Astrocyte (in vitro differentiated cells and primary cell): ENCODE data around the gene SCFD1. TPM values are rescaled to one million over a fixed set of nuclear protein-coding genes. Genes with fewer than 3 reads are reported as not detected.
A peak's percentile ranks its signal among the peaks of the same experiment; 100 is the strongest.
"Not testable (repeated sequence)": the region's sequence is repeated elsewhere in the genome, so short reads cannot be mapped to it uniquely, and the experiment has no call there.

Experiments used
- DNase-seq: peaks from one replicate; pipeline ENCODE4 v3.0.0-alpha.2; 2010; ENCODE audit warnings: low read depth
- FAIRE-seq: peaks from 2 replicates; lab custom pipeline; 2011; peaks lifted over from hg19 to GRCh38; lab: Jason Lieb, UNC
- H2AFZ ChIP-seq: 2 replicates; pipeline ENCODE4 v1.6.0; 2012; ENCODE audit warnings: low read depth, low read length, inconsistent platforms
- H3K27ac ChIP-seq: 2 replicates; pipeline ENCODE4 v1.5.1; 2011; ENCODE audit warnings: low read depth, low read length, inconsistent platforms
- H3K27me3 ChIP-seq: 2 replicates; pipeline ENCODE4 v1.6.0; 2011; ENCODE audit warnings: low read length, inconsistent platforms; ENCODE audit not compliant: insufficient read depth
- H3K36me3 ChIP-seq: 2 replicates; pipeline ENCODE4 v1.5.1; 2011; ENCODE audit warnings: low read length, inconsistent platforms; ENCODE audit not compliant: insufficient read depth
- H3K4me1 ChIP-seq: 2 replicates; pipeline ENCODE4 v1.5.1; 2011; ENCODE audit warnings: low read length, inconsistent platforms; ENCODE audit not compliant: insufficient read depth
- H3K4me2 ChIP-seq: 2 replicates; pipeline ENCODE4 v1.6.0; 2012; ENCODE audit warnings: low read length, inconsistent platforms
- H3K4me3 ChIP-seq: 2 replicates; pipeline ENCODE4 v1.5.1; 2011; ENCODE audit warnings: low read depth, mild to moderate bottlenecking, low read length, inconsistent platforms; ENCODE audit not compliant: insufficient read depth
- H3K79me2 ChIP-seq: 2 replicates; pipeline ENCODE4 v1.6.0; 2012; ENCODE audit warnings: mild to moderate bottlenecking, low read length, inconsistent platforms; ENCODE audit not compliant: insufficient read depth
- H3K9ac ChIP-seq: 2 replicates; pipeline ENCODE4 v1.6.0; 2012; ENCODE audit warnings: mild to moderate bottlenecking, low read length, inconsistent platforms
- H3K9me3 ChIP-seq: 2 replicates; pipeline ENCODE4 v1.5.1; 2012; ENCODE audit warnings: low read depth, mild to moderate bottlenecking, low read length, inconsistent platforms; ENCODE audit not compliant: insufficient read depth
- H4K20me1 ChIP-seq: 2 replicates; pipeline ENCODE4 v1.6.0; 2012; ENCODE audit warnings: low read length, inconsistent platforms; ENCODE audit not compliant: insufficient read depth
- H3K27ac Mint-ChIP-seq: one replicate; pipeline ENCODE4 v1.8.0; 2021; ENCODE audit warnings: mild to moderate bottlenecking, mixed read lengths; ENCODE audit not compliant: unreplicated experiment
- H3K27me3 Mint-ChIP-seq: one replicate; pipeline ENCODE4 v1.8.0; 2021; ENCODE audit warnings: low read depth, mixed read lengths; ENCODE audit not compliant: unreplicated experiment
- H3K36me3 Mint-ChIP-seq: one replicate; pipeline ENCODE4 v1.8.0; 2021; ENCODE audit warnings: low read depth, mixed read lengths; ENCODE audit not compliant: unreplicated experiment
- H3K4me1 Mint-ChIP-seq: one replicate; pipeline ENCODE4 v1.8.0; 2021; ENCODE audit warnings: low read depth, mixed read lengths; ENCODE audit not compliant: unreplicated experiment
- H3K4me3 Mint-ChIP-seq: one replicate; pipeline ENCODE4 v1.8.0; 2021; ENCODE audit warnings: mild to moderate bottlenecking, moderate library complexity, mixed read lengths; ENCODE audit not compliant: unreplicated experiment
- H3K9me3 Mint-ChIP-seq: one replicate; pipeline ENCODE4 v1.8.0; 2021; ENCODE audit warnings: mild to moderate bottlenecking, mixed read lengths; ENCODE audit not compliant: unreplicated experiment
- CTCF ChIP-seq: IDR thresholded peaks from 2 replicates; pipeline ENCODE4 v1.5.1; 2011; ENCODE audit warnings: low read depth, mild to moderate bottlenecking, inconsistent platforms, low read length, moderate library complexity; ENCODE audit not compliant: insufficient read depth
- EZH2 ChIP-seq: IDR thresholded peaks from 2 replicates; pipeline ENCODE4 v1.6.1; 2012; ENCODE audit warnings: mild to moderate bottlenecking, low read length, inconsistent platforms; ENCODE audit not compliant: insufficient read depth
- total RNA-seq: library from RNA; stranded (reverse); gene quantifications from 2 replicates; pipeline ENCODE4 v1.2.1, GENCODE V29; 2021

The SCFD1 gene
- total RNA-seq, 1 donor from 2014 or later: 82.2 TPM

GRCh38 chr14:30681752-30682355 is 59.7 kb downstream of the SCFD1 start:
- H3K27me3 Mint-ChIP-seq: no peaks in the 10 kb centered on the region
- Histone ChIP-seq H3K79me2 (peaks cover 3% of the 10 kb centered on the region), H2AFZ (no peak overlapping the region), H3K27me3 (no peaks in the 10 kb centered on the region), H3K27ac (no peak overlapping the region), H3K9ac (no peak overlapping the region), H3K9me3 (no peaks in the 10 kb centered on the region), H3K4me3 (no peak overlapping the region), H3K36me3 (peaks cover 13% of the 10 kb centered on the region), H3K4me1 (no peaks in the 10 kb centered on the region), H4K20me1 (peaks cover 3% of the 10 kb centered on the region), H3K4me2 (no peak overlapping the region)
- no peak for FAIRE-seq
- no peaks in the 10 kb centered on the region for H3K9me3 Mint-ChIP-seq
- H3K27ac Mint-ChIP-seq: no peak overlapping the region
- H3K4me1 Mint-ChIP-seq: no peaks in the 10 kb centered on the region
- no peak overlapping the region for H3K4me3 Mint-ChIP-seq
- TF ChIP-seq EZH2 (no peak), CTCF (peak; percentile 27)
- no peak for DNase-seq
- H3K36me3 Mint-ChIP-seq: peaks cover 5% of the 10 kb centered on the region

DNA sequence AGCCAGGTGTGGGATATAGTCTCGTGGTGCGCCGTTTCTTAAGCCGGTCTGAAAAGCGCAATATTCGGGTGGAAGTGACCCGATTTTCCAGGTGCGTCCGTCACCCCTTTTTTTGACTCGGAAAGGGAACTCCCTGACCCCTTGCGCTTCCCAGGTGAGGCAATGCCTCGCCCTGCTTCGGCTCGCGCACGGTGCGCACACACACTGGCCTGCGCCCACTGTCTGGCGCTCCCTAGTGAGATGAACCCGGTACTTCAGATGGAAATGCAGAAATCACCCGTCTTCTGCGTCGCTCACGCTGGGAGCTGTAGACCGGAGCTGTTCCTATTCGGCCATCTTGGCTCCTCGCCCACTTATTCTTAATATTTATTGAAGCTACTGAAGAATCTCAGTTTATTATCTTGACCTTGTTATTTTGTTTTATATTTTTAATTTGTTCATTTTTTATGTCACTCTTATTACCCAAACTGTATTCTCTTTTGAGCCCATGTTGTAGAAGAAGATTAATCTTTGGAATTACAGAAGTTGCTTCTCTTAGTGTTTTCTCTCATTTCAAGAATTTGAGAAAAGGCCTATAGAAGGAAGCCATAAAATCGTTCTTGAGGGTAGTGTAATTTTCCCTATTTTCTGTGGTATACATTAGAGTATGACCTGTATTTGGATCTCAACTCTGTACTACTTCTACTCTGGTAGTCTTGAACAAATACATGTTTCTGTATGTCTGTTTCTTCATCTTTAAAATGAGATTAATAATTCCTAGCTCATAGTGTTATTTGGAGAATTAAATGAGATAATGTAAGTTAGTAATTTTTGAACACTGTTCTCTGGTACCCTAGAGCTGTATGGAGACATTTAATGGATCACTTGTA is 68.6 kb downstream of the SCFD1 start:
- H3K9ac ChIP-seq, H2AFZ ChIP-seq, H3K9me3 Mint-ChIP-seq, H3K9me3 ChIP-seq, DNase-seq, H3K27ac ChIP-seq, FAIRE-seq, H3K36me3 ChIP-seq, H3K36me3 Mint-ChIP-seq, H3K79me2 ChIP-seq, H3K27me3 ChIP-seq, H3K4me1 ChIP-seq, H3K27me3 Mint-ChIP-seq: not testable (repeated sequence)
- Mint-ChIP-seq H3K4me3 (peak overlapping the region; percentile 75), H3K27ac (peak overlapping the region; percentile 95), H3K4me1 (peaks cover 12% of the 10 kb centered on the region)
- peak overlapping the region; percentile 54 for H3K4me2 ChIP-seq
- peak overlapping the region; percentile 33 for H3K4me3 ChIP-seq
- peaks cover 12% of the 10 kb centered on the region for H4K20me1 ChIP-seq

DNA sequence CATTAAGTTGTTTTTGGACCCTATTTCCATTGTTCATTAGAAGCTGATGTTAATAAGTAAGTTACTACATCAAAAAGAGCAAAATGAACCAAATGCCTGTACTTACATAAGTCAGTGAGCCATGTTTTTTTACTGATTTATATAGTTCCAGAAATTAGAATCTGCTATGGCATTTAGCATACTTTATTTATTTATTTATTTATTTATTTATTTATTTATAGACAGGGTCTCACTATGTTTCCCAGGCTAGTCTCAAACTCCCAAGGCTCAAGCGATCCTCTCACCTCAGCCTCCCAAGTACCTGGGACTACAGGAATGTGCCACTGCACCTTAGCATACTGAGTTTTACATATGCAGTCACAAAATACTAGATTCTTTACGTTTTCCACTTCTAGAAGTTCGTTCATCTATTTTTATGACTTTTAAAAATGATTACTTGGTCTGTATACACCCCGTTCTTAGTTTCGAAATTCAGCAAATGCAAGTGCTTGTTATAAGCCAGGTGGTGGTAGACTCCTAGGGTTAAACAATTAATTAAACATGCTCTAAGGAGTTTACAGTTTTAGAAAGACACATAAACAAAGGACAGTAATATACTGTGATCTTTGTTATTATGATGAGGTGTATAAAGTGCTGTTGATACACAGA is 69.8 kb downstream of the SCFD1 start:
- Histone ChIP-seq H3K4me2 (no peak overlapping the region), H3K9ac (no peak overlapping the region), H2AFZ (no peak overlapping the region), H3K79me2 (peaks cover 8% of the 10 kb centered on the region), H3K9me3 (no peaks in the 10 kb centered on the region), H3K27me3 (no peaks in the 10 kb centered on the region), H3K4me1 (no peaks in the 10 kb centered on the region), H3K36me3 (peaks cover 8% of the 10 kb centered on the region), H4K20me1 (peaks cover 12% of the 10 kb centered on the region), H3K4me3 (no peak overlapping the region), H3K27ac (no peak overlapping the region)
- FAIRE-seq (no peak), DNase-seq (no peak)
- H3K4me1 Mint-ChIP-seq: peaks cover 12% of the 10 kb centered on the region
- H3K27me3 Mint-ChIP-seq: no peaks in the 10 kb centered on the region
- H3K9me3 Mint-ChIP-seq: no peaks in the 10 kb centered on the region
- no peak overlapping the region for H3K4me3 Mint-ChIP-seq
- no peak for TF ChIP-seq EZH2
- TF ChIP-seq CTCF: no peak
- peaks cover 5% of the 10 kb centered on the region for H3K36me3 Mint-ChIP-seq
- no peak overlapping the region for H3K27ac Mint-ChIP-seq
